ENCODE measurements around the gene RALGAPB. TPM values are rescaled to one million over a fixed set of nuclear protein-coding genes. Genes with fewer than 3 reads are reported as not detected.

RALGAPB gene
- total and polyA plus RNA-seq, 2 of the 13 experiments (the other 11 are each of a cell fraction or from before 2014, with no cell fraction given): 17.6 to 30.6 TPM

DNA sequence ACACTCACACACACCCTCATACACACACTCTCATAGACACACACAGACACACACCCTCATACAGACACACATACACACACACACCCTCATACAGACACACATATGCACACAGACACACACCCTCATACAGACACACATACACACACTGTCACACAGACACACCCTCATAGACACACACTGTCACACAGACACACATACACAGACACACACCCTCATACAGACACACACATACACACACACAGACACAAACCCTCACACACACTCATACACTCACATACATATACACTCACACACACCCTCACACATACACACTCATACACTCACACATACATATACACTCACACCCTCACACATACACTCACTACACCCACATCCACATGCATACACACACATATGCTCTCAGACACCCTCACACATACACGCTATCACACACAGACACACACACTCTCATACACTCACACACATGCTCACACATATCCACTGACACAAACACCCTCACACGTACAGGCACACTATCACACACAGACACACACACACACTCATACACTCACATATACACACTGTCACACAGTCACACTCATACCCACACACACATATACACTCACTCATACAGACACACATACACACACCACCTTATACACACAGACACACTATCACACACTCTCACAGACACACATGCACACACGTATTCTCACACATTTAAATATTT, 117.5 kb downstream of the RALGAPB start:
- H3K4me3 ChIP-seq (replicated peaks in 1 of 3; ENCODE audit: insufficient read depth in 1 of 3, low read depth in 2 of 3, low read length in 3 of 3): no peak overlapping the region
- H3K9ac ChIP-seq (ENCODE audit: insufficient read depth, low read depth, low read length): no peak overlapping the region
- peak; percentile 57 for FAIRE-seq
- intact Hi-C loops (cut with micrococcal nuclease; ENCODE audit: unreplicated experiment): no loop called here
- H3K9me3 ChIP-seq (ENCODE audit: low read length): no peaks in the 10 kb centered on the region
- H3K4me1 ChIP-seq (ENCODE audit: insufficient read depth, low read length): peaks cover 37% of the 10 kb centered on the region
- no TSS peak for BruUV-seq (replicated peaks)
- no peaks in the 10 kb centered on the region for H3K36me3 ChIP-seq (replicated peaks in 1 of 2; ENCODE audit: control insufficient read depth in 1 of 2, insufficient read depth in 2 of 2, low read length in 2 of 2)
- DNase-seq (ENCODE audit: low spot score): no peak
- no peak overlapping the region for H2AFZ ChIP-seq (ENCODE audit: low read length)
- 63% methylated on average over 3 of the region's 3 CpGs for WGBS (ENCODE audit: low lambda C conversion rate)
- CTCF ChIA-PET (ENCODE audit: low intra/inter-chr PET ratio, low total read pairs): no interaction called here
- ATAC-seq: no peak
- H3K79me2 ChIP-seq (ENCODE audit: insufficient read depth, low read length): no peaks in the 10 kb centered on the region
- H3K27me3 ChIP-seq (ENCODE audit: control insufficient read depth in 1 of 2, insufficient read depth in 2 of 2, low read length in 2 of 2): peaks cover 2 to 22% of the 10 kb centered on the region in 2 experiments; a peak in 4 of 5 replicates
- in situ Hi-C loops (cut with HindIII; ENCODE audit: extremely low pct_ligation_motif_present, low pct_unique_long_range_greater_than_20kb): no loop called here
- H3K27ac ChIP-seq (ENCODE audit: extremely low read length, insufficient read depth, low read length): no peak overlapping the region
- H3K4me2 ChIP-seq (ENCODE audit: low read depth, low read length): no peak overlapping the region
- POLR2A ChIA-PET: no interaction called here
- no peaks in the 10 kb centered on the region for H4K20me1 ChIP-seq (ENCODE audit: insufficient read depth, low read length)
- TF ChIP-seq CENPT (CRISPR knock-in tag; IDR thresholded peaks at IDR 0.05; ENCODE audit: low read depth) (peak; percentile 81; the same call in 1 of the 2 replicates), ZNF672 (CRISPR knock-in tag; IDR thresholded peaks at IDR 0.05) (peak; percentile 55; the same call in 1 of the 2 replicates), ATF7 (IDR thresholded peaks at IDR 0.05) (peak; percentile 57; the same call in 1 of the 2 replicates), ATF7 (CRISPR knock-in tag; IDR thresholded peaks at IDR 0.05) (no peak), SOX6 (IDR thresholded peaks at IDR 0.05) (peak; percentile 96), SOX6 (CRISPR knock-in tag; IDR thresholded peaks at IDR 0.05) (no peak), NCOA2 (CRISPR knock-in tag; IDR thresholded peaks at IDR 0.05) (no peak), FOXP1 (IDR thresholded peaks at IDR 0.05) (peak; percentile 46), FOXP1 (CRISPR knock-in tag; IDR thresholded peaks at IDR 0.05) (no peak), SP1 (IDR thresholded peaks at IDR 0.05) (peak; percentile 80), SP1 (CRISPR knock-in tag; IDR thresholded peaks at IDR 0.05) (no peak), ARNT (IDR thresholded peaks at IDR 0.05) (0 out of 2 replicates have a peak, but pooled peaks have one; percentile 83), THAP11 (CRISPR knock-in tag; IDR thresholded peaks at IDR 0.05) (no peak), ISX (CRISPR knock-in tag; conservative IDR thresholded peaks at IDR 0.05) (no peak), HOXA7 (CRISPR knock-in tag; IDR thresholded peaks at IDR 0.05) (0 out of 2 replicates have a peak, but pooled peaks have one; percentile 37)
- TF ChIP-seq, protein P1, sequence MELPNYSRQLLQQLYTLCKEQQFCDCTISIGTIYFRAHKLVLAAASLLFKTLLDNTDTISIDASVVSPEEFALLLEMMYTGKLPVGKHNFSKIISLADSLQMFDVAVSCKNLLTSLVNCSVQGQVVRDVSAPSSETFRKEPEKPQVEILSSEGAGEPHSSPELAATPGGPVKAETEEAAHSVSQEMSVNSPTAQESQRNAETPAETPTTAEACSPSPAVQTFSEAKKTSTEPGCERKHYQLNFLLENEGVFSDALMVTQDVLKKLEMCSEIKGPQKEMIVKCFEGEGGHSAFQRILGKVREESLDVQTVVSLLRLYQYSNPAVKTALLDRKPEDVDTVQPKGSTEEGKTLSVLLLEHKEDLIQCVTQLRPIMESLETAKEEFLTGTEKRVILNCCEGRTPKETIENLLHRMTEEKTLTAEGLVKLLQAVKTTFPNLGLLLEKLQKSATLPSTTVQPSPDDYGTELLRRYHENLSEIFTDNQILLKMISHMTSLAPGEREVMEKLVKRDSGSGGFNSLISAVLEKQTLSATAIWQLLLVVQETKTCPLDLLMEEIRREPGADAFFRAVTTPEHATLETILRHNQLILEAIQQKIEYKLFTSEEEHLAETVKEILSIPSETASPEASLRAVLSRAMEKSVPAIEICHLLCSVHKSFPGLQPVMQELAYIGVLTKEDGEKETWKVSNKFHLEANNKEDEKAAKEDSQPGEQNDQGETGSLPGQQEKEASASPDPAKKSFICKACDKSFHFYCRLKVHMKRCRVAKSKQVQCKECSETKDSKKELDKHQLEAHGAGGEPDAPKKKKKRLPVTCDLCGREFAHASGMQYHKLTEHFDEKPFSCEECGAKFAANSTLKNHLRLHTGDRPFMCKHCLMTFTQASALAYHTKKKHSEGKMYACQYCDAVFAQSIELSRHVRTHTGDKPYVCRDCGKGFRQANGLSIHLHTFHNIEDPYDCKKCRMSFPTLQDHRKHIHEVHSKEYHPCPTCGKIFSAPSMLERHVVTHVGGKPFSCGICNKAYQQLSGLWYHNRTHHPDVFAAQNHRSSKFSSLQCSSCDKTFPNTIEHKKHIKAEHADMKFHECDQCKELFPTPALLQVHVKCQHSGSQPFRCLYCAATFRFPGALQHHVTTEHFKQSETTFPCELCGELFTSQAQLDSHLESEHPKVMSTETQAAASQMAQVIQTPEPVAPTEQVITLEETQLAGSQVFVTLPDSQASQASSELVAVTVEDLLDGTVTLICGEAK (IDR thresholded peaks at IDR 0.05): peak; percentile 29; the same call in 1 of the 2 replicates
- TF ChIP-seq, protein P1 (CRISPR knock-in tag; IDR thresholded peaks at IDR 0.05): no peak
- TF ChIP-seq, protein P2, sequence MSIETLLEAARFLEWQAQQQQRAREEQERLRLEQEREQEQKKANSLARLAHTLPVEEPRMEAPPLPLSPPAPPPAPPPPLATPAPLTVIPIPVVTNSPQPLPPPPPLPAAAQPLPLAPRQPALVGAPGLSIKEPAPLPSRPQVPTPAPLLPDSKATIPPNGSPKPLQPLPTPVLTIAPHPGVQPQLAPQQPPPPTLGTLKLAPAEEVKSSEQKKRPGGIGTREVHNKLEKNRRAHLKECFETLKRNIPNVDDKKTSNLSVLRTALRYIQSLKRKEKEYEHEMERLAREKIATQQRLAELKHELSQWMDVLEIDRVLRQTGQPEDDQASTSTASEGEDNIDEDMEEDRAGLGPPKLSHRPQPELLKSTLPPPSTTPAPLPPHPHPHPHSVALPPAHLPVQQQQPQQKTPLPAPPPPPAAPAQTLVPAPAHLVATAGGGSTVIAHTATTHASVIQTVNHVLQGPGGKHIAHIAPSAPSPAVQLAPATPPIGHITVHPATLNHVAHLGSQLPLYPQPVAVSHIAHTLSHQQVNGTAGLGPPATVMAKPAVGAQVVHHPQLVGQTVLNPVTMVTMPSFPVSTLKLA (IDR thresholded peaks at IDR 0.05): peak; percentile 31; the same call in 1 of the 2 replicates
